Measurements from ENCODE around the gene BLMH.

BLMH gene

DNA sequence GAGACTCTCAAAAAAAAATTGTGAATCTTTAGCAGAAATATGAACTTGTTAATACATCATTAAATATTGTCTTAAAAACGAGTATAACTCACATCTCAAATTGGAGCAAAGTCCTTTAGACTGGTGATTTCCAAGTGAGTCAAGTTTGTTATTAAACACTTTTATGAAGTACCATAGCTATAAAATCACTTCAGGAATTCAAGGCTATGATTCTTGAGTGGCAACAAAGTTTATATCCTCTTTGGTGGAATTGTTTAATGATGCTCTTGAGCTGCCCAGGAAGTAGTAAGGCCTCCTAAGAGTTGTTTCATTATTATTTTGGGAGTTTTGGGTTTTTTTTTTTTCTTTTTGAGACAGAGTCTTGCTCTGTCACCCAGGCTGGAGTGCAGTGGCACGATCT, 16.7 kb upstream of the BLMH start:
- no peak for DNase-seq (ENCODE audit: low read depth)

GRCh38 chr17:30304778-30305177, 13.0 kb upstream of the BLMH start:
- no peak for DNase-seq (ENCODE audit: low read depth)

GRCh38 chr17:30302241-30302640, 10.5 kb upstream of the BLMH start:
- no peak for DNase-seq (ENCODE audit: low read depth)

DNA sequence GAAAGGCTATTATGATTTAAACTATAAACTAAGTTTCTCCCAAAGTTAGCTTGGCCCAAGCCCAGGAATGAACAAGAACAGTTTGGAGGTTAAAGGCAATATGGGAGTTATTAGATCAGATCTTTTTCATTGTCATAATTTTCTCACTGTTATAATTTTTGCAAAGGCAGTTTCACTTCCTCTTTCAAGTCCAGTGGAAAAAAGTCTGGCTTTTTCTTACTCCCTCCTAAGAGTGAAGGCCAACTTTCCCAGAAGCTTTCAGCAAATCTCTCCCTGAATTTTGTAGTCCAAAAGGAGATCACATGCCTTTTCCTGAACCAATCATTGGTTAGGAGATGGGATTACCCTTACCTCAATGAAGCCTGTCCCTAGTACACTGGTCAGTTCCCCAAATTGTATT, 9.1 kb upstream of the BLMH start:
- no peak for DNase-seq (ENCODE audit: low read depth)

DNA sequence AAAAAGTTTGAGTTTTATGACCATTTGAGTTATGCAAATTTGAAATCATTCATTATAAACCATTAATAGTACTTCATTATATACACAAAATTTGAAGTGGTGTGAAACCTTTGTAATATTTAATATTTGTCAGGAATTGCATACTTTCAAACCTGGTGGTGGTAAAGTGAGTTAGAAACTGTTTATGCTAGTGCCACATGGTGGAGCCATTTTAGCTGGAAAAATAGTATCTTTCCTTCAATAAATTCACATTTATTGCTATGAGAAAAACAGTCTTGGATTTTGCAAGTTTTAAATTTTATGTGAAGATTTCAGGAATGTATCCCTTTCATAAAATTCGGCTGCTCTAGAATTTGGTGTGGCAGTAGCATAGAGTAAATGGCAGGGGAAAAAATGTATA, 7.3 kb upstream of the BLMH start:
- DNase-seq (ENCODE audit: low read depth), result no peak

GRCh38 chr17:30297715-30298114, 6.0 kb upstream of the BLMH start:
- DNase-seq (ENCODE audit: low read depth), result no peak

DNA sequence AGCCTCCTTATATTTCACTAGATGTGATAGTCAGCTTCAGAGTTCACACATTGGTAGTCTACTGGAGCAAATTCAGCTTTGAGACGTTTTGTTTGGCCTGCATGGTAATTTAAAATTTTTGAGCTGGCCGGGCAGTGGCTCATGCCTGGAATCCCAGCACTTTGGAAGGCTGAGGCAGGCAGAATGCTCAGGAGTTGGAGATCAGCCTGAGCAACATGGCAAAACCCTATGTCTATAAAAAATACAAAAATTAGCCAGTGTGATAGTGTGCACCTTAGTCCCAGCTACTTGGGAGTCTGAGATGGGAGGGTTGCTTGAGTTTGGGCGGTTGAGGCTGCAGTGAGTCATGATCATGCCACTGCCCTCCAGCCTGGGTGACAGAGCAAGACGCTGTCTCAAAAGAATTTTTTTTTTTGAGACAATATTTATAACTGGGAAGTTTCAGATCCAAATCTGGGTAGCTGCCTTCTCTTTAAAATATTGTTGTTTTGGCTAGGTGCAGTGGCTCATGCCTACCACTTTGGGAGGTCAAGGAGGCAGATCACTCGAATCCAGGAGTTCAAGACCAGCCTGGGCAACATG, 4.8 kb upstream of the BLMH start:
- no peak for DNase-seq (ENCODE audit: low read depth)

DNA sequence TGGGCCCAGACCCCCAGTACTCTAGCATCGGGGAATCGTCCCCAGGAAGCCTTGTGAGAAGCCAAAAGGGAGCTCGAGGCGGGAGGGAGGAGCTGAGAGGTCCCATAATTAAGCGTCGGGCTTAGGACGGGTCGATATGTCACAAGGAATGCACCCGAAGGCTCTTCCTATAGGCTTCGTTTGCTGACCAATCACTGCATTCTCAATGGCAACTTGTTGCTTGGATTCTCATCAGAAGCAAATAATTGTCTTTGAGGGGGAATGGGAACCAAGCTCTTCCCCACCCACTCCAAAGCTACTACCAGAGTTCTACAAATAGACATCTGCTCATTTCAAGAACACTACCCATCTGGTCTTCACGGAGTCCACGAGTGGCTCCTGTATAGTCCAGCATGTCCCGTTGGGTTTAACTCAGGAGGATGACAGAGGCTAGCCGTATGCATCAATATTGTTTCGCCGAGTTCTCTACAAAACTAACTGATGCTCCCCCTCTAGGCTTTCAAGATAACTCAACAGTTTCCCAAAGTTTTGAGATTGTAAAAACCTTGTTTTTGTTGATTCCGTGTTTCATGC, 628 bp upstream of the BLMH start:
- no peak for DNase-seq (ENCODE audit: low read depth)

GRCh38 chr17:30290696-30291542, 825 bp downstream of the BLMH start:
- no peak for DNase-seq (ENCODE audit: low read depth)

DNA sequence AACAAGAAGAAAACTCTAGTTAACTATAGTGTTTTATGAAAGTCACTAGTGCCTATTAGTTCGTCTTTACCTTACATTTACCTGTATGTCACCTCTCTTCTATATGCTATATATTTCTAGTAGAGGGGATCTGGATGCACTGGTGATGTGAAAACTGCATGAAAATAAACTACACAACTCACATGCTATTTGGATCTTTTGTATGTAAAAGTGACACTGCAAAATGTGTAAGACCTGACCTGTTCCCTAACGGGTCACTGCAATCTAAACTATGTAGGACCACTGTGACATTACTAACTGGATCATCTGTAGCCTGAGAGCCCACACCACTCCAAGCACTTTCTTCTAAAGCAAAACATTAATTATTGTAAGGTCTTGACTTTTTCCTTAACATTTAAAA, 1.7 kb downstream of the BLMH start:
- no peak for DNase-seq (ENCODE audit: low read depth)

DNA sequence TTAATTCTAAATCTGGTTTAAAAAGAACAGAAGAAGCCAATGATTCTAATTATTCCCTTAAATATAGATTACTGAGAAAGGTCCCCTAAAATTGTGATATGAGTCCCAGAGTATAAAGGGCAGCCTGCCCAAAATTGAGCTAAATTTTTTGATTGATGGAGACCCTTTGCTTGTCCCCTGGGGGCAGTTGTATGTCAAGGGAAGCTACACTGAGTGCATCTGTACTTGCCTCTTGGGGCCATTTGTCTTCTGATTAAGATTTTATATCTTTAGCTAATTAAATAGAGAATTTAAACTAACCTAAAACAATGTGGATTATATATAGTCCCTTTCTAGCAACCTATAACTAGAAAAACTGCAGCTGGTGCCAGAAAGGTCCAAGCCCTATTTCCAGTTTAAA, 12.6 kb downstream of the BLMH start:
- no peak for DNase-seq (ENCODE audit: low read depth)

GRCh38 chr17:30278032-30278431, 13.7 kb downstream of the BLMH start:
- DNase-seq (ENCODE audit: low read depth), result no peak

GRCh38 chr17:30275911-30276310, 15.8 kb downstream of the BLMH start:
- no peak for DNase-seq (ENCODE audit: low read depth)

DNA sequence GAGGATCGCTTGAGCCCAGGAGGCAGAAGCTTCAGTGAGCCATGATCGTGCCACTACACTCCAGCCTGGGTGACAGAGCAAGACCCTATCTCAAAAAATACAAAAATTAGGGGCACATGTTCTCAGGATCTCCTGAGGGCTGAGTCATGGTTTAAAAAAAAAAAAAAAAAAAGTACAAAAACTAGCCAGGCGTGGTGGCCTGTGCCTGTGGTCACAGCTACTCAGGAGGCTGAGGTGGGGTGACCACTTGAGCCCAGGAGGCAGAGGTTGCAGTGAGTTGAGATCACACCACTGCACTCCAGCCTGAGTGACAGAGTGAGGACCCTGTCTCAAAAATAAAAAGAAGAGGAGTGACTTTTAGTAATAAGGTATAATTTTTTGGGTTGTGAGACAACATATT, 16.9 kb downstream of the BLMH start:
- DNase-seq (ENCODE audit: low read depth), result no peak

GRCh38 chr17:30273373-30273772, 18.4 kb downstream of the BLMH start:
- no peak for DNase-seq (ENCODE audit: low read depth)

- no peak for DNase-seq (ENCODE audit: low read depth)
Measured at GRCh38 chr17:30271102-30271501, 20.6 kb downstream of the BLMH start.

- no peak for DNase-seq (ENCODE audit: low read depth)
Measured at GRCh38 chr17:30267625-30268024, 24.1 kb downstream of the BLMH start.

DNA sequence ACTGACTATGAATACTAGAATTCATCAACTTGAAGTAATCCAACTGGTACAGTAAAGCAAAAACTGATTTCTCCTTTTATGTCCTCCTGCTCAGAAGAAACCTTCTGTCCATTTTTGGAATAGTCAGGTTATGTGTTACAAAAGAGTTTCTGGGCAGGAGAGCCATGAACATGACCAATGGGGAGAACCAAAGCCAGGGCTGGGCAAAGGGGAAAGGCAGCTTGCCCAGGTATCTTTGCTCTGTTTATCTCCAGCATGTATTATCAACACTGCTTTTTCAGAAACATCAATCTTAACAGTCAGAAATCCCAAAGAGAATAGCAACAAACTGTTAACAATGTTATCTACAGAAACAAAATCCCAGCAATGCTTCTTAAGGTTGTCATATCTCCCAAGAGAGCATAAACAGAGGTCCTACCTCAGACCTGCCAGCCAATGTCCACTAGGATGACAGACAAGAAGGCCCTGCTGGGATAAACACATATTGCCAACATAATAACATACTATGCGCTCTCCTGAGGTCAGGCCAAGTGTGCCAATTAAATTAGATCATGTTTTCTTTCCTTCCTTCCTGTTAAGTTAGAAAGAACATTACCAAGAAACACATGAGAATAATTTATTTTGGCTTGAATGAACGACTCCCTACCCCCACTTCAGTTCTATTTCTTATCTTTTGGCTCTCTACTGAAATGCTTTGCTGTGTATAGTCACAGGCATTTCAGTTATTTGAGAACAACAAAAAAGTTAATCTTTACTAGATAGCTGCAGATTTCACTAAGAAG, 28.0 kb downstream of the BLMH start:
- DNase-seq (ENCODE audit: low read depth), result no peak

- DNase-seq (ENCODE audit: low read depth), result no peak
Measured at GRCh38 chr17:30256756-30257506, 34.8 kb downstream of the BLMH start.

GRCh38 chr17:30254150-30254549, 37.6 kb downstream of the BLMH start:
- no peak for DNase-seq (ENCODE audit: low read depth)

DNA sequence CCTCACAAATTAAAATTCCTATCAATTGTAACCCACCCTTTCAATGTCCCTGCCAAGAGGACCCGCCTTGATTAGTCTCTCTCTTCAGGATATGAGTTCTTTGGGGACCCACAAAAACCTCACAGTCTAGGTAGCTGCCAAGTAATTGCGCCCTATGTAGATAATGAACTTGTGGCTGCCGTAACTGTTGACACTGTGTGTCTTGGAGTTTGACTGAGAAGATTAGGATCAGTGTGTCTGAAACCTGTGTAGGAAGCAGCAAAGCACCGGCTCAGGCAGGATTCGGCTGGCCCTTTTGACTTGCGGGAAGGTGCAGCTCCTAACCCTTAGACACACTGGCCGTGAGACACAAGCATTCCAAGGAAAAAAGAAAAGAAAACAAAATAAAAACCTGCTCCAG, 38.4 kb downstream of the BLMH start:
- DNase-seq (ENCODE audit: low read depth), result no peak

- no peak for DNase-seq (ENCODE audit: low read depth)
Measured at GRCh38 chr17:30251931-30252330, 39.8 kb downstream of the BLMH start.
